Measurements from ENCODE around the gene FBXL19. TPM values are rescaled to one million over a fixed set of nuclear protein-coding genes. Genes with fewer than 3 reads are reported as not detected.

Gene FBXL19
- total and polyA plus RNA-seq, 2 of the 13 experiments (the other 11 are each of a cell fraction or from before 2014, with no cell fraction given) = 6.0 to 13.7 TPM

- no peak for TF ChIP-seq SRSF1 (optimal IDR thresholded peaks at IDR 0.05; ENCODE audit: low read depth, low read length)
- 0 out of 2 replicates have a peak, but pooled peaks have one; percentile 47 for TF ChIP-seq PREB (CRISPR knock-in tag; IDR thresholded peaks at IDR 0.05)
- TF ChIP-seq ZNF484 (CRISPR knock-in tag; IDR thresholded peaks at IDR 0.05; ENCODE audit: borderline replicate concordance, low read depth) = no peak
- TF ChIP-seq ATAD3A (CRISPR knock-in tag; IDR thresholded peaks at IDR 0.05) = no peak
- peak; percentile 59; the same call in 1 of the 2 replicates for TF ChIP-seq KAT7 (CRISPR knock-in tag; IDR thresholded peaks at IDR 0.05; ENCODE audit: borderline replicate concordance)
- TF ChIP-seq IRF2 (CRISPR knock-in tag; IDR thresholded peaks at IDR 0.05) = peak; percentile 58; the same call in 1 of the 2 replicates
- peak; percentile 95 for TF ChIP-seq ZNF713 (CRISPR knock-in tag; IDR thresholded peaks at IDR 0.05)
- no peak for TF ChIP-seq SOX13 (IDR thresholded peaks at IDR 0.05)
- peak in 1 of 2 experiments; percentile 31; a peak in 2 of 4 replicates for TF ChIP-seq SOX13 (CRISPR knock-in tag; conservative IDR thresholded peaks at IDR 0.05 in 1 of 2, IDR thresholded peaks at IDR 0.05 in 1 of 2)
- no peak for TF ChIP-seq SIX4 (CRISPR knock-in tag; IDR thresholded peaks at IDR 0.05)
- TF ChIP-seq SUZ12 (IDR thresholded peaks at IDR 0.05; ENCODE audit: low read depth, low read length) = no peak
- no peak for TF ChIP-seq ZNF619 (CRISPR knock-in tag; IDR thresholded peaks at IDR 0.05)
- no peak for TF ChIP-seq ZNF543 (CRISPR knock-in tag; IDR thresholded peaks at IDR 0.05)
- TF ChIP-seq ZNF17 (CRISPR knock-in tag; IDR thresholded peaks at IDR 0.05) = no peak
- TF ChIP-seq NR3C1 (CRISPR knock-in tag; IDR thresholded peaks at IDR 0.05) = no peak
- no peak for TF ChIP-seq MED8 (CRISPR knock-in tag; IDR thresholded peaks at IDR 0.05; ENCODE audit: insufficient replicate concordance)
- no peak; the same call in 1 of the 2 replicates for TF ChIP-seq AHR (CRISPR knock-in tag; IDR thresholded peaks at IDR 0.05)
- no peak for TF ChIP-seq ONECUT2 (CRISPR knock-in tag; IDR thresholded peaks at IDR 0.05)
- TF ChIP-seq SCMH1 (CRISPR knock-in tag; IDR thresholded peaks at IDR 0.05; ENCODE audit: borderline replicate concordance) = no peak
- TF ChIP-seq ZNF460 (CRISPR knock-in tag; IDR thresholded peaks at IDR 0.05; ENCODE audit: borderline replicate concordance) = no peak
- TF ChIP-seq YEATS4 (CRISPR knock-in tag; IDR thresholded peaks at IDR 0.05; ENCODE audit: borderline replicate concordance) = no peak; the same call in 1 of the 2 replicates
- peak; percentile 62 for TF ChIP-seq SNAPC4 (CRISPR knock-in tag; IDR thresholded peaks at IDR 0.05)
- no peak for TF ChIP-seq ZNF274 (CRISPR knock-in tag; IDR thresholded peaks at IDR 0.05)
- TF ChIP-seq ZNF891 (CRISPR knock-in tag; IDR thresholded peaks at IDR 0.05) = no peak
- 0 out of 2 replicates have a peak, but pooled peaks have one; percentile 37 for TF ChIP-seq SP140L (CRISPR knock-in tag; IDR thresholded peaks at IDR 0.05; ENCODE audit: borderline replicate concordance)
- TF ChIP-seq KLF9 (CRISPR knock-in tag; IDR thresholded peaks at IDR 0.05; ENCODE audit: low read depth) = peak; percentile 79; the same call in 1 of the 2 replicates
- TF ChIP-seq ZC3H4 (CRISPR knock-in tag; IDR thresholded peaks at IDR 0.05; ENCODE audit: borderline replicate concordance) = no peak
Measured at GRCh38 chr16:30984669-30985400, 61.5 kb downstream of the FBXL19 start, which contains the start of gene HSD3B7 (continued).

Data from HepG2 (cell line).